IMR-90 (cell line): ENCODE data around the gene IL12RB2. TPM values are rescaled to one million over a fixed set of nuclear protein-coding genes. Genes with fewer than 3 reads are reported as not detected.

Experiments
- ATAC-seq: fragments of 200-7000 bp; cut with Tn5 transposase; 2 replicates; pipeline ENCODE4 v1.9.1; 2020; ENCODE audit warnings: low read depth, mild to moderate bottlenecking, moderate library complexity
- BruUV-seq: library from RNA; stranded (reverse); fragments of 400-500 nt; replicated peaks from 2 replicates; lab custom pipeline; 2021; lab: Mats Ljungman, UMichigan
- CTCF ChIA-PET: fragments of 300-600 bp; formaldehyde crosslinking; extraction: SDS; loops from one replicate; lab custom pipeline; 2021; ENCODE audit warnings: antibody characterized with exemption; lab: Yijun Ruan, JAX
- POLR2A ChIA-PET: fragments of 300-600 bp; sonication (Branson Sonifier 250); formaldehyde crosslinking; loops from one replicate; lab custom pipeline; 2022; ENCODE audit warnings: antibody characterized with exemption; ENCODE audit not compliant: unreplicated experiment; lab: Charles Lee
- DNase-seq: peaks from one replicate; pipeline ENCODE4 v3.0.0; 2013
- H2AFZ ChIP-seq: replicated peaks from 2 replicates; pipeline ENCODE3; 2013; ENCODE audit warnings: low read length, mild to moderate bottlenecking; ENCODE audit not compliant: poor library complexity
- H2AK5ac ChIP-seq: 2 replicates; pipeline ENCODE4 v1.6.1; 2013; ENCODE audit warnings: low read depth, low read length, inconsistent platforms
- H2AK9ac ChIP-seq: replicated peaks from 2 replicates; pipeline ENCODE3; 2013; ENCODE audit warnings: mild to moderate bottlenecking, low read depth, low read length, moderate library complexity; ENCODE audit not compliant: poor library complexity
- H2BK120ac ChIP-seq: 2 replicates; pipeline ENCODE4 v1.6.1; 2013; ENCODE audit warnings: low read depth, low read length, inconsistent platforms
- H2BK15ac ChIP-seq: 3 replicates; pipeline ENCODE4 v1.6.1; 2013; ENCODE audit warnings: low read depth, low read length, inconsistent platforms
- H2BK20ac ChIP-seq: 2 replicates; pipeline ENCODE4 v1.6.1; 2013; ENCODE audit warnings: low read depth, mild to moderate bottlenecking, inconsistent platforms, low read length, moderate library complexity
- H2BK5ac ChIP-seq: 2 replicates; pipeline ENCODE4 v1.6.1; 2013; ENCODE audit warnings: mild to moderate bottlenecking, low read depth, low read length, inconsistent platforms; ENCODE audit not compliant: poor library complexity, severe bottlenecking
- H3K14ac ChIP-seq: replicated peaks from 2 replicates; pipeline ENCODE4 v1.6.1; 2013; ENCODE audit warnings: low read depth, low read length, inconsistent platforms
- H3K18ac ChIP-seq: 2 replicates; pipeline ENCODE4 v1.6.1; 2013; ENCODE audit warnings: low read depth, low read length, control low read depth
- H3K23ac ChIP-seq: 2 replicates; pipeline ENCODE4 v1.6.1; 2013; ENCODE audit warnings: low read depth, low read length, inconsistent platforms
- H3K27ac ChIP-seq: 2 replicates; pipeline ENCODE4 v1.5.1; 2013; ENCODE audit warnings: mild to moderate bottlenecking, control low read depth, low read length; ENCODE audit not compliant: insufficient read depth
- H3K27me3 ChIP-seq: 2 replicates; pipeline ENCODE4 v1.6.1; 2013; ENCODE audit warnings: low read length; ENCODE audit not compliant: control insufficient read depth, insufficient read depth
- H3K36me3 ChIP-seq: 2 replicates; pipeline ENCODE4 v1.6.1; 2013; ENCODE audit warnings: low read length, mixed read lengths; ENCODE audit not compliant: control insufficient read depth, insufficient read depth
- H3K4ac ChIP-seq: 2 replicates; pipeline ENCODE4 v1.6.1; 2013; ENCODE audit warnings: low read depth, low read length, inconsistent platforms
- H3K4me1 ChIP-seq: 2 replicates; pipeline ENCODE4 v1.6.1; 2013; ENCODE audit warnings: low read length, mixed read lengths; ENCODE audit not compliant: control insufficient read depth, insufficient read depth
- H3K4me2 ChIP-seq: 2 replicates; pipeline ENCODE4 v1.6.1; 2013; ENCODE audit warnings: low read depth, mild to moderate bottlenecking, control low read depth, low read length, moderate library complexity
- H3K4me3 ChIP-seq: 2 replicates; pipeline ENCODE4 v1.5.1; 2013; ENCODE audit warnings: low read depth, mild to moderate bottlenecking, control low read depth, low read length, moderate library complexity; ENCODE audit not compliant: insufficient read depth
- H3K56ac ChIP-seq: 2 replicates; pipeline ENCODE4 v1.6.1; 2013; ENCODE audit warnings: low read length, inconsistent platforms; ENCODE audit not compliant: insufficient read depth; ENCODE audit errors: extremely low read depth
- H3K79me1 ChIP-seq, 2 experiments: 2 replicates each; pipeline ENCODE4 v1.6.1; 2013; ENCODE audit warnings: low read length in 2 of 2, inconsistent platforms in 1 of 2, low read depth in 1 of 2
- H3K9ac ChIP-seq: 2 replicates; pipeline ENCODE4 v1.6.1; 2013; ENCODE audit warnings: low read depth, low read length, control low read depth
- H3K9me1 ChIP-seq: 2 replicates; pipeline ENCODE4 v1.6.1; 2013; ENCODE audit warnings: low read length, inconsistent platforms; ENCODE audit not compliant: insufficient read depth
- H3K9me3 ChIP-seq: 2 replicates; pipeline ENCODE4 v1.6.1; 2013; ENCODE audit warnings: low read length; ENCODE audit not compliant: control insufficient read depth, insufficient read depth
- H4K20me1 ChIP-seq: 2 replicates; pipeline ENCODE4 v1.6.1; 2013; ENCODE audit warnings: low read length, inconsistent platforms; ENCODE audit not compliant: insufficient read depth
- H4K5ac ChIP-seq: 2 replicates; pipeline ENCODE4 v1.6.1; 2013; ENCODE audit warnings: mild to moderate bottlenecking, low read depth, low read length, control low read depth
- H4K8ac ChIP-seq, 2 experiments: 2 replicates each; pipeline ENCODE4 v1.6.1; 2013; ENCODE audit warnings: low read depth in 2 of 2, low read length in 2 of 2, control low read depth in 1 of 2, inconsistent platforms in 1 of 2
- H4K91ac ChIP-seq: 2 replicates; pipeline ENCODE4 v1.6.1; 2013; ENCODE audit warnings: low read depth, low read length, inconsistent platforms; ENCODE audit not compliant: insufficient read depth
- BHLHE40 ChIP-seq: fragments of 150-350 bp; IDR thresholded peaks from 2 replicates; pipeline ENCODE4 v1.6.1; 2016; ENCODE audit warnings: mild to moderate bottlenecking, low read depth, low read length
- CHD1 ChIP-seq: IDR thresholded peaks from 2 replicates; pipeline ENCODE4 v1.6.1; 2012; ENCODE audit warnings: low read depth, low read length, improper control_type of control experiment
- FOS ChIP-seq: fragments of 150-350 bp; IDR thresholded peaks from 2 replicates; pipeline ENCODE4 v1.6.1; 2016; ENCODE audit warnings: low read depth, low read length
- MAZ ChIP-seq: IDR thresholded peaks from 2 replicates; pipeline ENCODE4 v1.6.1; 2012; ENCODE audit warnings: low read depth, mild to moderate bottlenecking, low read length, improper control_type of control experiment, moderate library complexity, borderline replicate concordance
- MXI1 ChIP-seq: IDR thresholded peaks from 2 replicates; pipeline ENCODE4 v1.6.1; 2012; ENCODE audit warnings: low read depth, mild to moderate bottlenecking, low read length, moderate library complexity, borderline replicate concordance
- NFE2L2 ChIP-seq: fragments of 150-350 bp; IDR thresholded peaks from 2 replicates; pipeline ENCODE4 v1.6.1; 2016; ENCODE audit warnings: low read depth, mild to moderate bottlenecking, low read length
- RFX5 ChIP-seq: IDR thresholded peaks from 2 replicates; pipeline ENCODE4 v1.8.0; 2012; ENCODE audit warnings: low read depth, mild to moderate bottlenecking, low read length, moderate library complexity
- SMC3 ChIP-seq: fragments of 150-350 bp; IDR thresholded peaks from 2 replicates; pipeline ENCODE4 v1.6.1; 2016; ENCODE audit warnings: low read depth, mild to moderate bottlenecking, antibody characterized with exemption, low read length, moderate library complexity
- WGBS, 2 experiments: methylation state at CpG; one replicate each; pipeline versions ENCODE4 v1.1.5 to v1.1.7; 2013; ENCODE audit warnings: missing lambda C conversion rate in 2 of 2; ENCODE audit not compliant: insufficient read length in 1 of 2; ENCODE audit errors: extremely low coverage in 2 of 2; 5-methylcytosine and 5-hydroxymethylcytosine counted together
- dilution Hi-C: fragments of 300-500 bp; cut with HindIII; formaldehyde crosslinking; loops from one replicate; pipeline ENCODE4 v1.14.3; 2018; ENCODE audit warnings: low sequenced_read_pairs; ENCODE audit not compliant: unreplicated experiment
- in situ Hi-C: fragments of 300-500 bp; cut with MboI; formaldehyde crosslinking; loops from 3 replicates; pipeline ENCODE4 v1.14.3; 2019; ENCODE audit warnings: low sequenced_read_pairs, inconsistent platforms, mixed read lengths
- intact Hi-C: fragments of 100-400 bp; cut with micrococcal nuclease; formaldehyde crosslinking; loops from 2 replicates; pipeline ENCODE4 v1.10.0; 2022
- polyA plus RNA-seq, 3 experiments: library from polyadenylated mRNA; depleted of rRNA; stranded (reverse); fragments of >200 nt; gene quantifications; 2 replicates each; pipeline ENCODE4 v1.2.3, GENCODE V29; 2012; ENCODE audit warnings: low replicate concordance in 1 of 3
- total RNA-seq: library from RNA; depleted of rRNA; stranded (reverse); fragments of >200 nt; gene quantifications from 2 replicates; pipeline ENCODE4 v1.2.3, GENCODE V29; 2012
- TF ChIP-seq, protein P1 (sequence below): fragments of 150-350 bp; IDR thresholded peaks from 2 replicates; pipeline ENCODE4 v1.6.1; 2016; ENCODE audit warnings: low read depth, mild to moderate bottlenecking, low read length, moderate library complexity, borderline replicate concordance
- TF ChIP-seq, protein P2 (sequence below): conservative IDR thresholded peaks from 2 replicates; pipeline ENCODE4 v1.5.1; 2012; ENCODE audit warnings: mild to moderate bottlenecking, low read depth, low read length, improper control_type of control experiment

IL12RB2 gene
- total and polyA plus RNA-seq, 2 of the 4 experiments (the other 2 are of a cell fraction), result not detected

DNA sequence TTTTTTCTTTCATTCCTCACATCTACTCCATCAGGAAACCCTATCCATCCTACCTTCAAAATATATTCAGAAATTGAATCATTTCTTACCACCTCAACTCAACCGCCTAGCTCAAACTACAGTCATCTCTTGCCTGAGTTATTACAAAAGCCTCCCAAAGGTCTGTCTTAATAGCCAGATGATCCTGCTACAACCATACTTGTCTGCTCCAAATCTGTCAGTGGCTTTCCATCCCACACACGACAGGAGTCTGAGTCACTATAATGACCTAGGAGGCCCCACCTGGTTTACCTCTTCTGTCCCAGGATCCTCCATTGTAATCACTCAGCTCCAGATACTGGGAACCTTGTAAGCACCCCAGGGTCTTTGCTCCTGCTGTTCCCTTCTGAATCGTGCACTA, 37.1 kb upstream of the IL12RB2 start:
- H4K20me1 ChIP-seq, result no peaks in the 10 kb centered on the region
- H3K14ac ChIP-seq, result no peak overlapping the region
- H2BK5ac ChIP-seq, result no peak overlapping the region
- H3K9me3 ChIP-seq, result no peaks in the 10 kb centered on the region
- no peak overlapping the region for H2AK5ac ChIP-seq
- H4K8ac ChIP-seq, result no peak overlapping the region
- no peak overlapping the region for H4K91ac ChIP-seq
- ChIA-PET CTCF (no interaction called here), POLR2A (no interaction called here)
- TF ChIP-seq NFE2L2 (no peak), BHLHE40 (no peak), SMC3 (no peak), MAZ (no peak), MXI1 (no peak), FOS (no peak), RFX5 (no peak), CHD1 (no peak)
- TF ChIP-seq, protein P1, sequence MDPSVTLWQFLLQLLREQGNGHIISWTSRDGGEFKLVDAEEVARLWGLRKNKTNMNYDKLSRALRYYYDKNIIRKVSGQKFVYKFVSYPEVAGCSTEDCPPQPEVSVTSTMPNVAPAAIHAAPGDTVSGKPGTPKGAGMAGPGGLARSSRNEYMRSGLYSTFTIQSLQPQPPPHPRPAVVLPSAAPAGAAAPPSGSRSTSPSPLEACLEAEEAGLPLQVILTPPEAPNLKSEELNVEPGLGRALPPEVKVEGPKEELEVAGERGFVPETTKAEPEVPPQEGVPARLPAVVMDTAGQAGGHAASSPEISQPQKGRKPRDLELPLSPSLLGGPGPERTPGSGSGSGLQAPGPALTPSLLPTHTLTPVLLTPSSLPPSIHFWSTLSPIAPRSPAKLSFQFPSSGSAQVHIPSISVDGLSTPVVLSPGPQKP, result no peak
- TF ChIP-seq, protein P2, sequence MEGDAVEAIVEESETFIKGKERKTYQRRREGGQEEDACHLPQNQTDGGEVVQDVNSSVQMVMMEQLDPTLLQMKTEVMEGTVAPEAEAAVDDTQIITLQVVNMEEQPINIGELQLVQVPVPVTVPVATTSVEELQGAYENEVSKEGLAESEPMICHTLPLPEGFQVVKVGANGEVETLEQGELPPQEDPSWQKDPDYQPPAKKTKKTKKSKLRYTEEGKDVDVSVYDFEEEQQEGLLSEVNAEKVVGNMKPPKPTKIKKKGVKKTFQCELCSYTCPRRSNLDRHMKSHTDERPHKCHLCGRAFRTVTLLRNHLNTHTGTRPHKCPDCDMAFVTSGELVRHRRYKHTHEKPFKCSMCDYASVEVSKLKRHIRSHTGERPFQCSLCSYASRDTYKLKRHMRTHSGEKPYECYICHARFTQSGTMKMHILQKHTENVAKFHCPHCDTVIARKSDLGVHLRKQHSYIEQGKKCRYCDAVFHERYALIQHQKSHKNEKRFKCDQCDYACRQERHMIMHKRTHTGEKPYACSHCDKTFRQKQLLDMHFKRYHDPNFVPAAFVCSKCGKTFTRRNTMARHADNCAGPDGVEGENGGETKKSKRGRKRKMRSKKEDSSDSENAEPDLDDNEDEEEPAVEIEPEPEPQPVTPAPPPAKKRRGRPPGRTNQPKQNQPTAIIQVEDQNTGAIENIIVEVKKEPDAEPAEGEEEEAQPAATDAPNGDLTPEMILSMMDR, result no peak
- no peak overlapping the region for H4K5ac ChIP-seq
- no peak overlapping the region for H3K4me2 ChIP-seq
- no peak overlapping the region for H3K9ac ChIP-seq
- no peaks in the 10 kb centered on the region for H3K9me1 ChIP-seq
- H2BK120ac ChIP-seq, result no peak overlapping the region
- no peak overlapping the region for H2AFZ ChIP-seq
- H2AK9ac ChIP-seq, result no peak overlapping the region
- H2BK15ac ChIP-seq, result no peak overlapping the region
- H3K4ac ChIP-seq, result no peak overlapping the region
- H3K27me3 ChIP-seq, result peaks cover 3% of the 10 kb centered on the region
- H3K36me3 ChIP-seq, result no peaks in the 10 kb centered on the region
- ATAC-seq (no peak), DNase-seq (no peak)
- 17% methylated on average over 1 of the region's 3 CpGs; no CpG with 5 or more reads in 1 of the 2 experiments for WGBS, 2 experiments
- dilution Hi-C loops, result no loop called here
- H3K18ac ChIP-seq, result no peak overlapping the region
- in situ Hi-C loops, result no loop called here
- H3K79me1 ChIP-seq, result no peaks in the 10 kb centered on the region
- no TSS peak for BruUV-seq
- intact Hi-C loops, result no loop called here
- H2BK20ac ChIP-seq, result no peak overlapping the region
- no peaks in the 10 kb centered on the region for H3K4me1 ChIP-seq
- no peak overlapping the region for H3K56ac ChIP-seq
- no peak overlapping the region for H3K23ac ChIP-seq
- H3K4me3 ChIP-seq, result no peak overlapping the region
- no peak overlapping the region for H3K27ac ChIP-seq
